ENCODE data around the gene EIF2S2. TPM values are rescaled to one million over a fixed set of nuclear protein-coding genes. Genes with fewer than 3 reads are reported as not detected.

EIF2S2 gene
- total and polyA plus RNA-seq, 12 donors = 22.2 to 67.7 (median 41.1) TPM

- no peak for DNase-seq
- Histone ChIP-seq H3K9me3 (no peaks in the 10 kb centered on the region), H3K4me1 (peaks cover 8 to 48% (median 27%) of the 10 kb centered on the region in 9 donors), H3K36me3 (peaks cover 0 to 97% (median 39%) of the 10 kb centered on the region in 9 donors), H3K27ac (no peak overlapping the region), H3K27me3 (no peaks in the 10 kb centered on the region), H3K4me3 (no peak overlapping the region)
- WGBS, 2 donors = 98 to 100% methylated on average over 6 of the region's 6 CpGs
- intact Hi-C loops (cut with DNase I) = loop anchor here in 4 of 10 donors (5.0 to 10.0 kb wide), 4 partner anchors 42 to 285 kb away; no protein-coding TSS in a partner anchor
- TF ChIP-seq, protein P1, sequence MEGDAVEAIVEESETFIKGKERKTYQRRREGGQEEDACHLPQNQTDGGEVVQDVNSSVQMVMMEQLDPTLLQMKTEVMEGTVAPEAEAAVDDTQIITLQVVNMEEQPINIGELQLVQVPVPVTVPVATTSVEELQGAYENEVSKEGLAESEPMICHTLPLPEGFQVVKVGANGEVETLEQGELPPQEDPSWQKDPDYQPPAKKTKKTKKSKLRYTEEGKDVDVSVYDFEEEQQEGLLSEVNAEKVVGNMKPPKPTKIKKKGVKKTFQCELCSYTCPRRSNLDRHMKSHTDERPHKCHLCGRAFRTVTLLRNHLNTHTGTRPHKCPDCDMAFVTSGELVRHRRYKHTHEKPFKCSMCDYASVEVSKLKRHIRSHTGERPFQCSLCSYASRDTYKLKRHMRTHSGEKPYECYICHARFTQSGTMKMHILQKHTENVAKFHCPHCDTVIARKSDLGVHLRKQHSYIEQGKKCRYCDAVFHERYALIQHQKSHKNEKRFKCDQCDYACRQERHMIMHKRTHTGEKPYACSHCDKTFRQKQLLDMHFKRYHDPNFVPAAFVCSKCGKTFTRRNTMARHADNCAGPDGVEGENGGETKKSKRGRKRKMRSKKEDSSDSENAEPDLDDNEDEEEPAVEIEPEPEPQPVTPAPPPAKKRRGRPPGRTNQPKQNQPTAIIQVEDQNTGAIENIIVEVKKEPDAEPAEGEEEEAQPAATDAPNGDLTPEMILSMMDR (IDR thresholded peaks at IDR 0.05) = no peak
- ATAC-seq = no peak
These were observed 32.2 kb downstream of the EIF2S2 start for GRCh38 chr20:34079818-34080217.

DNA sequence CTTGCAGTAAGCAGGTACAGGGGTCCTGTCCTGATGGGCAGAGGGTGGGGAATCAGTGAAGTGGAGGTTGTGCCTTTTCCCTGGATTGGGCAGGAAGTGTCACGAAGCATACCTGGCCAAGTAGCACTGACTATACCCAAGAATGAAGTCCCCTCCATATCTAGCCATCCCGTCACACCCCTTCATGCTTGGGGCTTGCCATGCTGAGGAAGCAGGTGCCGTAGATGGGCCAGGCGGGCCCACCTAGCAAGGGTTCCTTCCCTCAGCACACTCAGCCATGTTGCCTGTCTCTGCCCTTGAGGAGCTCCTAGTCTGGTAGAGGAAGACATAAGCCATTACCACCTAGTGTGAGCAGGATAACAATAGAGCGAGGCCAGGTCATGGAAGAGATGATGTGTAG, 33.5 kb downstream of the EIF2S2 start:
- WGBS, 2 donors = 95 to 98% methylated on average over 5 of the region's 5 CpGs
- intact Hi-C loops (cut with DNase I) = loop anchor here in 4 of 10 donors (5.0 to 10.0 kb wide), 4 partner anchors 44 to 284 kb away; no protein-coding TSS in a partner anchor

GRCh38 chr20:34076952-34077351, 35.1 kb downstream of the EIF2S2 start:
- H3K27ac ChIP-seq = no peak overlapping the region
- ATAC-seq = no peak
- H3K4me3 ChIP-seq = no peak overlapping the region
- no peak for DNase-seq
- H3K4me1 ChIP-seq = peaks cover 0 to 19% (median 6%) of the 10 kb centered on the region in 9 donors
- peaks cover 0 to 99% (median 39%) of the 10 kb centered on the region in 9 donors for H3K36me3 ChIP-seq
- H3K9me3 ChIP-seq = no peaks in the 10 kb centered on the region
- TF ChIP-seq, protein P1 (IDR thresholded peaks at IDR 0.05) = no peak
- 89 to 93% methylated on average over 20 of the region's 20 CpGs for WGBS, 2 donors
- H3K27me3 ChIP-seq = no peaks in the 10 kb centered on the region
- intact Hi-C loops (cut with DNase I) = loop anchor here in 4 of 10 donors (5.0 to 10.0 kb wide), 4 partner anchors 45 to 282 kb away; no protein-coding TSS in a partner anchor

More for the DNA sequence above, 33.5 kb downstream of the EIF2S2 start:
- ATAC-seq (no peak), DNase-seq (no peak)
- no peak overlapping the region for H3K4me3 ChIP-seq
- TF ChIP-seq, protein P1 (IDR thresholded peaks at IDR 0.05) = no peak
- H3K27ac ChIP-seq = no peak overlapping the region
- H3K9me3 ChIP-seq = no peaks in the 10 kb centered on the region
- no peaks in the 10 kb centered on the region for H3K27me3 ChIP-seq
- peaks cover 2 to 35% (median 19%) of the 10 kb centered on the region in 9 donors for H3K4me1 ChIP-seq
- peaks cover 0 to 98% (median 39%) of the 10 kb centered on the region in 9 donors for H3K36me3 ChIP-seq

- ATAC-seq (no peak), DNase-seq (no peak)
- H3K36me3 ChIP-seq = peaks cover 0 to 92% (median 30%) of the 10 kb centered on the region in 9 donors
- H3K27ac ChIP-seq = no peak overlapping the region
- H3K27me3 ChIP-seq = no peaks in the 10 kb centered on the region
- TF ChIP-seq, protein P1 (IDR thresholded peaks at IDR 0.05) = no peak
- intact Hi-C loops (cut with DNase I) = loop anchor here in 4 of 10 donors (5.0 to 10.0 kb wide), 4 partner anchors 47 to 281 kb away; no protein-coding TSS in a partner anchor
- 86 to 87% methylated on average over 16 of the region's 16 CpGs for WGBS, 2 donors
- H3K4me1 ChIP-seq = peaks cover 0 to 11% (median 0%) of the 10 kb centered on the region in 9 donors
- no peaks in the 10 kb centered on the region for H3K9me3 ChIP-seq
- no peak overlapping the region for H3K4me3 ChIP-seq
These were observed 36.4 kb downstream of the EIF2S2 start for GRCh38 chr20:34075647-34076046.
